Hippocampal formation (tissue), 2 donors: ENCODE data around the gene LPIN1.
A peak's percentile ranks its signal among the peaks of the same experiment; 100 is the strongest.
"Not testable (repeated sequence)": the region's sequence is repeated elsewhere in the genome, so short reads cannot be mapped to it uniquely, and the experiment has no call there.

Experiments used
- DNase-seq, 2 donors: peaks; one replicate each; lab custom pipeline; 2025; lab: John Stamatoyannopoulos, UW

LPIN1 gene

DNA sequence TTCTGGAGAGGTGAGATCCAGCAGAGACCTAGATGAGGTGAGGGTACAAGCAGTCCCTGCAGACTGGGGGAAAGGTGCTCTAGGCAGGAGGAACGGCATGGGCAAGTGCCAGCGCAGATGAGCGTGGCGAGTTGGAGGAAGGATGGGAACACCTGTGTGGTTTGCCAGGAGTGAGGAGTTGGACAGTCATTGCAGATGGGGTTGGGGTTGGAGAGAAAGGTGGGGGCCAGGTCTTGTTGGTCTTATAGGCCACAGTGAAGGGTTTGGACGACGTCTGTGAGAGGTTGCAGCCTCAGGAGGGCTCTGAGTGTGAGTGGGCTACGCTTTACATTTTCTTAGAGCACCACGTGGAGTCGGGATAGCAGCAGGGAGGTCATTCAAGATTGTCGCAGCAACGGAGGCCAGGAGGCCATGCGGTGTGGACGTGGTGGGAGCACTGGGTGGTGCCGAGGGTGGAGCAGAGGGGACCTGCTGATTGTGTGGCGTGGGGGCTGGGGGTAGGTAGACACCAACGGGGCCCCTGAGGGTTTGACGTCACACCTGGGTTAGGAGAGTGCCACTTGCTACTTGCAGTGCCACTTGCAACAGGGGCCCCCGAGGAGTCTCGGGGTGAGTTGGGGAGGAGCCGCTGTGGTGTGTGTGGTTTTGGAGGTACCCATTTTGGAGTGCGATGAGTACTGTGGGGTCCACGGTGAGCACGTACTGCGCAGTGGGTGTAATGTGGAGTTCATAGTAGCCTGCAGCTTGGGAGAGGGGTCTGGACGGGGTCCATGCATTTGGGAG lies 66.2 kb downstream of the LPIN1 start:
- no peak for DNase-seq

DNA sequence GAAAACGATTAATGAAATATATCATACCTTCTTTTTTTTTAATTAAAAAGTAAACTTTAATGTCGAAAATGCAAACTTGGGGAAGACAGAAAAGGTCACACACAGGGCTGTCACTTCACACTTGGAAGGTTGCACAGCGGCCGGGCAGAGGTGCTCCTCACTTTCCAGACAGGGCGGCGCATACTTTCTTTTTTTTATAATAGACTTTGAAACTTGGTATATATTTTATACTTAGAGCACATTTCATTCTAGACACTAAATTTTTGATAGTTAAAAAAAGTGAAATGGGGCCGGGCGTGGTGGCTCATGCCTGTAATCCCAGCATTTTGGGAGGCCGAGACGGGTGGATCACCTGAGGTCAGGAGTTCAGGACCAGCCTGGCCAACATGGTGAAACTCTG lies 66.9 kb downstream of the LPIN1 start:
- not testable (repeated sequence) for DNase-seq

DNA sequence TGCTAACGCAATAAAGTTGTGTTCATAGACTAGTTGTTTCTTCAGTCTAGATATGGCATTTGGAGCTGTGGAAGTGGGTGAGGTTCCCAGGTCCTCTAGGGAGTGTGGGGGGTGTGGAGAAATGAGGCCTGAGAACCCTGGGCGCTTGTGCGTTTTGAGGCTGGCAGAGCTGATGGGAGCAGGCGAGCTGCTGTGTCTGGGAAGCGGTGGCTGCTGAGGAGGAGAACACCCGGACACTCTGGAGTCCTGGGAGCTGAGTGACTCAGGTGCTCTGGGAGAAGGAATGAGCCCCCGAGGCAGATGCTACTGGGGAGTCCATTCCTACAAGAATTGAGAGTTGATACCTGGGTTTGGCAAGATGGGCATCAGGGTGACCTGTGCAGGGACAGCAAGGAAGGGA lies 67.5 kb downstream of the LPIN1 start:
- no peak for DNase-seq

DNA sequence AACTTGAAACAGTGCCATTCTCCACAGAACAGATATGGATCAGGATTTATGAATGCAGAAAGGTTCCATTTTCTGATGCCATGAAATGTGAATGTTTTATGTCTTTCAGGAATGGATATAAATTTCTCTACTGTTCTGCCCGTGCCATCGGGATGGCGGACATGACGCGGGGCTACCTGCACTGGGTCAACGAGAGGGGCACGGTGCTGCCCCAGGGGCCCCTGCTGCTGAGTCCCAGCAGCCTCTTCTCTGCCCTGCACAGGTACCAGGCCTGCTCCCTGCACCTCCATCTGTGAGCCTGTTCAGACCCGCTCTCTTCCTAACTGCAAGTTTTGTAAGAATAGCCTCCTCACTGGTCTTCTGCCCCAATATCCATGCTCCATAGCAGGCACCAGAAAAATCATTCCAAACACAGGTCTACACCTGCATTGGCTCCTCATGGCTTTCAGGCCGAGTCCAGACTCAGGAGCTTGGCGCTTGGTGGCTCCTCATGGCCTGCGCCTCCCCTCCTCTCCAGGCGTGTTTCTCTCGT lies 68.6 kb downstream of the LPIN1 start:
- DNase-seq: no peak

DNA sequence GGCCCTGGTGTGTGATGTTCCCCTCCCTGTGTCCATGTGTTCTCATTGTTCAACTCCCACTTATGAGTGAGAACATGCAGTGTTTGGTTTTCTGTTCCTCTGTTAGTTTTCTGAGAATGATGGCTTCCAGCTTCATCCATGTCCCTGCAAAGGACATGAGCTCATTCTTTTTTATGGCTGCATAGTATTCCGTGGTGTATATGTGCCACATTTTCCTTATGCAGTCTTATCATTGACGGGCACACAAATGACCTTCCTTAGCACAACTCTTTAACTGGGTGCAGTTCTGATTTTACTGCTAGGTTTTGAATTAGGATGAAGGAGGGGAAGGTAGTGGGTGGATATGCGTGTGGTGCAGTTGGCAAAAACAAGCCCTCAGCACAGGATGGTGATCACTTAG lies 70.5 kb downstream of the LPIN1 start:
- DNase-seq: not testable (repeated sequence)

DNA sequence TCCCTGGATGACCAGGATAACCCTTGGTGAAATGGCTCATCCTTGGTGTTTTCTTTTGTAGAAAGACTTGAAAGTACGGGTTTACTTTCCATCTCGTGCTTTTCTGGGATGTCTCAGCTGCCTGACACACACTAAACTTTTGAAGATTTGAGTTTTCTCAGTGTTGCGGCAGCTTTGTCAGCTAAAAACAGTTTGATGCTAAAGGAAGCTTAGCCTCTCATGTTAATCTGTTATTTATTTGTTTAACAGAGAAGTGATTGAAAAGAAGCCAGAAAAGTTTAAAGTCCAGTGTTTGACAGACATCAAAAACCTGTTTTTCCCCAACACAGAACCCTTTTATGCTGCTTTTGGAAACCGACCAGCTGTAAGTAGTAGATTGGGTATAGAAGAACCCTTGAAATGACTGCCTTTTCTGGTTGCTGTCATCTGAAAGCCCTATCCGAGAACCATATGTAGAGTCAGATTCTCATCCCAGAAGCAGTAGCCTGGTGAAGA lies 72.8 kb downstream of the LPIN1 start:
- no peak for DNase-seq

DNA sequence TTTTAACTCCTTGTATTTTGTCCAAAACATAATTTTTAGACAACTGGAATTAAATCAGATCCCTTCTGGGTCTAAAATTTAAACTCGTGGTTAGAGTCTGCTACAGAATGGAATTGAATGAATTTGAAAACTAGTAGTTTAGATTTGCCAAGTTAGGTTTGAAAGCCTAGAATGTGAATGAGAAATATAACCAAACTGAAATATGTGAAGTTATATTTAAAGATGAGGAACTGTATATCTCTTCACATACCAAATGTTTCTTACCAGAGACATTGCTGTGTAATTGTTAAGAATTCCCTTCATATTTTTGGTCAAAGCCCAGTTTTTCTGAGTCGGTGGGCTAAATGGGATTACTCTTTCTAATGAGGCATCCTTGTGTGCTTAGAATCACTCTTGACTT lies 74.2 kb downstream of the LPIN1 start:
- DNase-seq: no peak

DNA sequence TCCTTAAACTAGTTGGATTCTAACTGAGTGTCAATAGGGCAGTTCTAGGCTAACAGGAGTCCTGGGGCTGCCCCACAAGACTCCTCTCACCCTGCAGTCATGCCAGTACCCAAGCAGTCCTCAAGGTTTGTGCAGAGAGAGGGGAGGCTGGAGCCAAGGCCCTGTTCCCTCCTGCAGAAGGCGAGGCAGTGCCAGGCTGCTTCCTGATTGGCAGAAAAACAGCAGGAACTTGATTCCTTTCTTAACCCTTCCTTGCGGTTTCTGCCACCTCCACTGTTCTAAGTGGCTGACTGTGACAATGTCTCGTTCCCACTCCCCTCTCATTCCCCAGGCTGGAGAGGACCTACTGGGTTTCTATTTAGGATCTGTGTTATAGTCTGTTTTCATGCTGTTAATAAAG lies 75.3 kb downstream of the LPIN1 start:
- no peak for DNase-seq

DNA sequence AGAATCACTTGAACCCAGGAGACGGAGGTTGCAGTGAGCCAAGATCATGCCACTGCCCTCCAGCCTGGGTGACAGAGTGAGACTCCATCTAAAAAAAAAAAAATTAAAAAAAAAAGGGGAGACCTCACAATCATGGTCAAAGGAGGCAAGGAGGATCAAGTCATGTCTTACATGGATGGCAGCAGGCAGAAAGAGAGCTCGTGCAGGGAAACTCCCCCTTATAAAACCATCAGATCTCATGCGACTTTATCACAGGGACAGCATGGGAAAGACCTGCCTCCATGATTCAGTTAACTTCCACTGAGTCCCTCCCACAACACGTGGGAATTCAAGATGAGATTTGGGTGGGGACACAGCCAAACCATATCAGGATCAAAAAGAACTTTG lies 75.9 kb downstream of the LPIN1 start:
- DNase-seq: not testable (repeated sequence)

DNA sequence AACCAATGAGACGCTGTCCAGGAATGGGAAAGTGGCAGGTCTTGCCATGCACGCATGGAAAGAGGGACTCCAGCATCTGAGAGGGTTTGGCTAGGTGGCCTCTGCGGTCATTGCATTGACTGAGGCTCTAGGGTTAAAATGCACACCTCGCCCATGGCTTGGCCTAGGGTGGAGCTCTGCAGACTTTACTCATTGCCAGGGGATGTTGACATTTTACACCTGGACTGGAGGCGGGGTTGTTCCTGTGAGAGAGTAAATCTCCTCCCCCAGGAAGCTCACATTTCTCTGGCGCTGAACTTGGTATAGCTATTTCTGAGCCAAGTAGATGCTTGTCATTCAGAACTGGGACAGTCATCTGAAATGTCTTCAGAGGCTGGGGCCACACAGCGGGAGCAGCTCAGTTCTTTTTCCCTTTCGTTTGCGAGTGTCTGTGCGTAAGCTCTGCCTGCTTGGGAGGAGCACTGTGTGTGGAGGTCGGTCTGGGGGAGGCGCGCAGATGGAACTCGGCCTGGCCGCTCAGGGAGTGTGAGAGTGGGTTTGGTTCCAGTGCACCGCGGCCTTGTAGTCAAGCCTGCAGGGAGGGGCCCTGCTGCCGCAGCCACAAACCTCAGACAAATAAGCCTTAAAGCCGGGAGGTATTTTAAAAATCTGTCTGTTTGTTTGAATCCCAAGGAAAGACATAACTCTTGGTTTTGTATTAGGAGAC lies 76.5 kb downstream of the LPIN1 start:
- no peak for DNase-seq

DNA sequence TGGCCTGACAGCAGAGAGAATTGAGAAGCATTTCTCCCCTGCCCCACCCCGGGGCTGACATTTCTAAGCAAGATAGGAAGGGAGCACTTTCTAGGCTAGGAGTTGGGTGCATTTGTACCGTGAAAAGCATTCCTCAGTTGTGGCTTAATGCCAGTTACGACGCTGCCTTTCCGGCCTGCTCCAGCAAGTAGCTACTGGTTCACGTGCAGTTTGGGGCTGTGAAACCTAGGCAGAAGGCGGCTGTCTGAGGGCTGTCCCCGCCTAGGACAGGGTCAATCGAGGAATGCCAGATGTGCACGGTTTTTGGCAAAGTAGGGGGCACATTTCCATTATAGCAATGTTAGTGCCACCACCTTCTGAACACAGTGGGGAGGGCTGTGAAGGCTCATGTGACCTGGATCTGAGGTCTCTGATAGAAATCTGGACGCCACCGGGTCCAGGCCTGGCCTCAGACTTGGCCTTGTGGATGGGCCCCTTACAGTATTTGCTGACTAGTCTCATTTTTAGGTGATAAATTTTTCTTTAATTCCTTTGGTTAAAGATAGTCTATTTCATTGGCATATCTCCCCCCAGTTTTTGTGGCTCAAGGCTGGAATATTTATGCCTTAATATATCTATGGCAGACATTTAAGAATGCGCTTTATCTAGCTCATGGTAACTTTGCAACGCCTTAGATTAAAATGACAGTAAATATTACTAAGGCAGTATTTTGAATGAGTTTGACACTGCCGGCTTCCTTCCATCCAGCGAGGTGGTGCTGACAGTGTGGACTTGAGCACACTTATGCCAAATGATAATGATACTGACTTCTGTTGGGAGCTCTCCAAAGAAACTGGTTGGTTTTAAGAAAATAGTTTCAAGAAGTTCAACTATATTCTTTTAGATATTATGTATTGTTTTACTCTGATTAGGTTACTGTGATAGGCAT lies 78.7 kb downstream of the LPIN1 start:
- DNase-seq: no peak

DNA sequence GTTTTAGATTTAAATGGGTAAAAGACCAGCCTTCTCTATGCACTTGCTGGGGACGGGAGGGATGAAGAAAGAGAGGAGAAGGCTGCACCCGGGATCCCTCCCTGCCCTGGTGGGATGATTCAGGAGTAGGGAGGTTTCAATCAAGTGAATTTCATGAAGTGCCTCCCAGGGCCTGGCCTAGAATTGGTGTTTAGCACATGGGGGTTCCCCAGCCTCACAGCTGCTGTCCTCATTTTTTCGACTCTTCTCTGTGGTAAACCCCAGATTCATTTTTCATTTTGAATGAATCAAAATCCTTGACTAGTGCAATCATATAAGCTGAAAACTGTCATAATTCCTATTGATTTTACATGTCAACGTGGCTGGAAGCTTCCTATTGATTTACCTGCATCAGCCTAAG lies 81.1 kb downstream of the LPIN1 start:
- no peak for DNase-seq

DNA sequence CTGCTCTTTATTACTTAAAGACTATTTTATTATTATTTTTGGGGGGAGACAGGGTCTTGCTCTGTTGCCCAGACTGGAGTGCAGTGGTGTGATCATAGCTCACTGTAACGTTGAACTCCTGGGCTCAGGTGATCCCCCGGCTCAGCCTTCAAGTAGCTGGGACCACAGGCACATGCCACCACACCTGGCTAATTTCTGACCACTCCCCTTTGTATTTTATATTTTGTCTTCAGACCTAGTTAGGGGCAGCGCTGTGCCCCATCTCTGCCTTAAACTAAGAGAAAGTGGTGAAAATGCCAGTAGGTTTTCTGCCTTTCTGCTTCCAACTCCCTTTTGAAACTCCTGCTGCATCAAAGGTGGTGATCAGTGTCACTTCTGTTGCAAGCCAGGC lies 82.5 kb downstream of the LPIN1 start:
- no peak for DNase-seq

DNA sequence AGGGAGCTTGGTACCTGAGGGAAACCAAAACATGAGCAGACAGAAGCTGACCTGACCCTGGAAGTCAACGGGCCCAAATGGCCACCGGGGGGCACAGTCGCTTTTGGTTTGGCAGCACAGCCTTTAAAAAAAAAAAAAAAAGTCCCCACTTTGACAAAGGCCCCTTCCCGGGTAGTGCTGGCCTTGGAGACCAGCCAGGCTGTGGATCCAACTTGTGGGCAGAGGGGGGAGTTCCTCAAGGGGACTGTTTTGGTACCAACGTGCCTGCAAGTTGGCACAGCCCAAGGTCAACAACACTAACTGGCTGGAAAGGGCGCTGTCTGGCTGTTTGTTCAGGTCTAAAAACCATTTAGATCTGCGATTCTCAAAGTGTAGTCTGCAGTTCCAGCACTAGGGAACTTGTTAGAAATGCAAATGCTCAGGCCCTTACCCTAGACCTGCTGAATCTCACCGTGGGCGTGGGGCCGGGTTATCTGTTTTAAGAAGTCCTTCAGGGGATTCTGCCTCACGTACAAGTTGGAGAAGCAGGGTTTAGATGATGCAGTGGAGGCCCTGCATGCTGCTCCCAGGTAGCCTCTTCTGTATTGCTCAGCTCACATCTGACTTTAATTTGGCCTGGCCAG lies 83.0 kb downstream of the LPIN1 start:
- peak; percentile 20 to 62 for DNase-seq

DNA sequence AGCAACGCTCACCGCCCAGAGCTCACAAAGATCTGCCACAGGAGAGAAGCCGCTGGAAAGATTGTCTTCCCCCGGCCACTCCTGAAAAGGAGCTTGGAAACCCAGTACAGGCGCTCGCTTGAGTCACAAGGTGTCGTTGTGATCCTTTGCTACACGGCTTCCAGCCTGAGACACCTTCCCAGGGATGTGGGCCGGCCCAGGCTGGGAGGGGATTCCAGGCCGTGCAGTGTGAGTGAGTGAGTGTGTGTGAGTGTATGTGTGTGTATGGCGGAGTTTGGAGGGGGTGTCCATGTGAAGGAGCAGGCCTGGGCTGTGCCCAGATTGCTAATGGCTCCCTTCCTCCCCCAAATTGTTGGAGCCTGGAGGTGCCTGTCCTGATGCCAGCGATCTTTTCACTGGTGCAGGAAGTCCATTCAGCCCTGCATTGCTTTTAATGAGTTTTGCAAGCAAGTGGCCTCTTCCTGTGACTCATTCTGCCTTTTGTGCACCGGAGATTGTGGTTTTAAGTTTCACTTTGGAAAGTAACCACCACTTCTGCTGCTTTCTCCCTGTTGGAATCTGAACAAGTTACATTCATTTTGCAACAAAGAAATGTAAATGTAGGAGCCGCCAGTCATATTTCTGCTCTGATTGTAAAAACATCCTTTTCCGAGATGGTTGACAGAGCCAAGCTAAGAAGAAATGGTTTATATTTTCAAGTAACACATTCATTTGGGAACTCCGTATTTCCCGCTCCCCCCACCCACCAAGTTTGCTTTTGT lies 83.7 kb downstream of the LPIN1 start:
- DNase-seq: peak; percentile 64 to 72

DNA sequence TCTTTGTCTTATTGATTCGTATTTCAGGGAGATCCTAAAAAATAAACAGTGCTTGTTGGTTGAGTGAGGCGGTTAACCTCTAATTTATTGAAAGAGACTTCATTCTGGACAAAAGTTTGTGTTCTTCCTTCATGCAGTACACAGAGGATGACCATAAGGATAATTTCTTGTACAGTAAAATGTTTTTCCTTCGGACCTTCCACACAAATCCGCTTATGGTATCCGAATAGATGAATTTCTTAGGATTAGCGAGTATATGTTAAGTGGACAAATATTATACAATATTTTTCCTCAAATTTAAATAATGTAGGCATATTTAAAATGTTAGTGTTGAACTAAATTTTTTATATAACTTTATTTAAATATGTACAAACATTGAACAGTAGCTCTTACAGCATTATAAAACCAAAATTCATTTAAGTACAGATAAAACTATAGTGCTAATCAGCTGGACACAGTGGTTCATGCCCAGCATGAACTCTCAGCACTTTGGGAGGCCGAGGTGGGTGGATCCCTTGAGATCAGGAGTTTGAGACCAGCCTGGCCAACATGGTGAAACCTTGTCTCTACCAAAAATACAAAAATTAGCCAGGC lies 84.4 kb downstream of the LPIN1 start:
- no peak for DNase-seq

DNA sequence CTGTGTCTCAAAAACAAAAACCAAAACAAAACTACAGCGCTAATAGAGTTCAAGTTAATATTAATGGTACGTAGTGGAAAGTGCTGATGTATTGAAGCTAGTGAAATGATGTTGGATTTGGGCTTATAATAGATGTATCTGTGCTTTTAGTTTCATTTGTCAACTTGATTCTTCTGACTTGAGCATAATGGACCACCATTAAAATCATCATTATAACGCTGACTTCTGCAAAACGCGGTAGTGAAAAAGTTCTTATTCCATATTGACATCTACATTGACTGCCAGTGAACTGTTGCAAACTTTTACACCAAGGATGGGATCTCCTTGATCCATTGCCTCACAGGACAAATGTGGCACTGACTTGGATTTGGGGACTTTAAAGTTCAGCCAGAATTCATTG lies 85.0 kb downstream of the LPIN1 start:
- DNase-seq: no peak

DNA sequence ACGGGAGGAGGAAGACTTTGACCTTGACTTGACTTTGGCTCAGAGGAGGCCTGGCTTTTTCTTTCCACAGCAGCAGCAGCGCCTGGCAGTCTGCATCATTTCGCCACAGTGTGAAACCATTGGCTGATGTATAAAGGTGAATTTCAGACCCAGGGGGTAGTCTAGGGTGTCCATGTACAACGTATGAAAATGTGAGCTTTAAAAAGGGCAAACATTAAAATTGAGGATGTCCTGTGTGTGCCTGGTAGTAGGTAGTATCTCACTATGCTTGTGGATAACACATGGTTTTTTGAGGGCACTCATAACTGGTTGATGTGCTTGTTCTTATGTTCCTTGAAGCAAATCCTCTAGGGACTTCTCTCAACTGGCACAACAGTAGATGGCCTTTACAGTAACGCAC lies 86.1 kb downstream of the LPIN1 start:
- DNase-seq: no peak

DNA sequence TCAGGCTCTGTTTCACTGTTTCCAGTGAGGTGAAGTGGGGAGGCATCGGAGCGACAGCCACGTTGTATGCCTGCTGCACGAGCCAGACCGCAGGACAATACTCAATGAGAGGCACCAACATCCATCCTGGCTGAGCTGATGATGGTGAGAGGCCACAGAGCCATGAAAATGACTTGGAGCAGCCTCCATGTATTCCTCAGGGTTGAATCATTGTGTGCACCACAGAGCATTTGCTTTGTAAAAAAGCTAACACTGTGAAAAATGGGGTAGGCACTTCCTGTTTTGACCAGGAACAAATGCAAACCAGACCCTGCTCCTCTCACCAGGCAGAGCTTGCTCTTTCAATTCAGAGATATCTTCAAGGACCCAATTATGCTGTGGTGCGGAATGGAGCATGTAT lies 87.2 kb downstream of the LPIN1 start:
- DNase-seq: no peak

DNA sequence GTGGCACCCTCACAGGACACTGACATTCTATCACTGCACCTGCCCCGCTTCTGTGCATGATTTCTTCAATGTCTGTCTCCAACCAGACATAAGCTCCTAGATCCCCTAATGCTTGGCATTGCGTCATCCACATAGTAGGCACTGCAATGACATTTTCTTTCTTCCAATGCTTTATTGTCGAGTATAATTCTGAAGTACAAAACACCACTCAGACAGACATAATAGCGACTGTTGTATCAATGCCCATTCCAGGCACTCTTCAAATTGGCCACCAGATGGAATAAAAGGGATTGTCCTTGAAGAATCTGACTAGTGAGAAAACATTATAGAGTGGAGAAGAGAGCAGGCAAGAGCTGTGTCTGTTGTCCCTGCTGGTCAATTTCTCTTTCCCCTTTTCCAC lies 89.0 kb downstream of the LPIN1 start:
- DNase-seq: no peak
